ENCODE results near the gene ACP4. TPM values are rescaled to one million over a fixed set of nuclear protein-coding genes. Genes with fewer than 3 reads are reported as not detected.

The ACP4 gene
- total RNA-seq, 1 donor from 2014 or later, result not detected

GRCh38 chr19:50812474-50812873 lies 22.3 kb downstream of the ACP4 start:
- intact Hi-C loops (cut with DNase I), result no loop called here
- no peak for DNase-seq (ENCODE audit: low spot score in 2 of 2)
- no peaks in the 10 kb centered on the region for H3K4me1 ChIP-seq
- H3K27me3 ChIP-seq, result no peaks in the 10 kb centered on the region
- H3K36me3 ChIP-seq, result no peaks in the 10 kb centered on the region
- H3K4me3 ChIP-seq, result no peak overlapping the region
- TF ChIP-seq CTCF (IDR thresholded peaks at IDR 0.05), result no peak
- H3K27ac ChIP-seq, result no peak overlapping the region
- H3K9me3 ChIP-seq, result no peaks in the 10 kb centered on the region

- Histone ChIP-seq H3K36me3 (no peaks in the 10 kb centered on the region), H3K4me3 (no peak overlapping the region), H3K9me3 (no peaks in the 10 kb centered on the region), H3K27me3 (peaks cover 5% of the 10 kb centered on the region), H3K27ac (no peak overlapping the region), H3K4me1 (no peaks in the 10 kb centered on the region)
- TF ChIP-seq CTCF (IDR thresholded peaks at IDR 0.05), result no peak
- DNase-seq (ENCODE audit: low spot score in 2 of 2), result no peak
- intact Hi-C loops (cut with DNase I), result no loop called here
These were observed 24.7 kb downstream of the ACP4 start for GRCh38 chr19:50814883-50815282.

GRCh38 chr19:50815439-50815838 lies 25.2 kb downstream of the ACP4 start:
- Histone ChIP-seq H3K9me3 (no peaks in the 10 kb centered on the region), H3K27me3 (peaks cover 5% of the 10 kb centered on the region), H3K4me3 (no peak overlapping the region), H3K36me3 (no peaks in the 10 kb centered on the region), H3K4me1 (no peaks in the 10 kb centered on the region), H3K27ac (no peak overlapping the region)
- intact Hi-C loops (cut with DNase I), result no loop called here
- no peak for TF ChIP-seq CTCF (IDR thresholded peaks at IDR 0.05)
- no peak for DNase-seq (ENCODE audit: low spot score in 2 of 2)

- no peak for TF ChIP-seq CTCF (IDR thresholded peaks at IDR 0.05)
- H3K27me3 ChIP-seq, result peaks cover 11% of the 10 kb centered on the region
- H3K27ac ChIP-seq, result no peak overlapping the region
These were observed 28.0 kb downstream of the ACP4 start for GRCh38 chr19:50817941-50818858.

GRCh38 chr19:50818859-50819472 lies 28.8 kb downstream of the ACP4 start:
- Histone ChIP-seq H3K4me3 (no peak overlapping the region), H3K27me3 (peaks cover 11% of the 10 kb centered on the region), H3K27ac (no peak overlapping the region), H3K36me3 (no peaks in the 10 kb centered on the region), H3K9me3 (no peaks in the 10 kb centered on the region), H3K4me1 (no peaks in the 10 kb centered on the region)
- TF ChIP-seq CTCF (IDR thresholded peaks at IDR 0.05), result no peak
- intact Hi-C loops (cut with DNase I), result no loop called here
- no peak for DNase-seq (ENCODE audit: low spot score in 2 of 2)

More at GRCh38 chr19:50817941-50818858, 28.0 kb downstream of the ACP4 start:
- no peaks in the 10 kb centered on the region for H3K36me3 ChIP-seq
- no peak for DNase-seq (ENCODE audit: low spot score in 2 of 2)
- intact Hi-C loops (cut with DNase I), result no loop called here
- H3K4me3 ChIP-seq, result peak overlapping the region; percentile 17 to 34
- no peaks in the 10 kb centered on the region for H3K9me3 ChIP-seq
- no peaks in the 10 kb centered on the region for H3K4me1 ChIP-seq

Data from ascending aorta (tissue), 2 donors.